ENCODE data around the gene C10orf143.

The C10orf143 gene

DNA sequence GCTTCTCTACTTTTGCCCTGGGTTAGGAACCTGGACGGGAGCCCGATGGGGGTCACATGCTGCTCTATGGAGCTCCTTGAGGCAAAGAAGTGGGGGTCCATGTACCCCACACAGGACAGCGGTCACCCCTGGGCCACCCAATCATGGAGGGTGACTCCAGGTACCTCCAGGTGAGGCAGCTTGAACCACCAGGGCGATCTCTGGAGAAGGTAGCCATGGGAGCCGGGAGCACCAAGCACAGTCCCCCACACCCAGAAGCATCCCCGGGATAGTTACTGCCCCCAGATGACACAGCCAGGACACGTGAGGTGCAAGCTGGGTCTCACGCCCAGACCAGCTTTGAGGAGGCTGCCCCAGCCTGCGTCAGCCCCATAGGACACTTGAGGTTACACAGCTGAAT lies 58.4 kb downstream of the C10orf143 start:
- TF ChIP-seq, protein P1, sequence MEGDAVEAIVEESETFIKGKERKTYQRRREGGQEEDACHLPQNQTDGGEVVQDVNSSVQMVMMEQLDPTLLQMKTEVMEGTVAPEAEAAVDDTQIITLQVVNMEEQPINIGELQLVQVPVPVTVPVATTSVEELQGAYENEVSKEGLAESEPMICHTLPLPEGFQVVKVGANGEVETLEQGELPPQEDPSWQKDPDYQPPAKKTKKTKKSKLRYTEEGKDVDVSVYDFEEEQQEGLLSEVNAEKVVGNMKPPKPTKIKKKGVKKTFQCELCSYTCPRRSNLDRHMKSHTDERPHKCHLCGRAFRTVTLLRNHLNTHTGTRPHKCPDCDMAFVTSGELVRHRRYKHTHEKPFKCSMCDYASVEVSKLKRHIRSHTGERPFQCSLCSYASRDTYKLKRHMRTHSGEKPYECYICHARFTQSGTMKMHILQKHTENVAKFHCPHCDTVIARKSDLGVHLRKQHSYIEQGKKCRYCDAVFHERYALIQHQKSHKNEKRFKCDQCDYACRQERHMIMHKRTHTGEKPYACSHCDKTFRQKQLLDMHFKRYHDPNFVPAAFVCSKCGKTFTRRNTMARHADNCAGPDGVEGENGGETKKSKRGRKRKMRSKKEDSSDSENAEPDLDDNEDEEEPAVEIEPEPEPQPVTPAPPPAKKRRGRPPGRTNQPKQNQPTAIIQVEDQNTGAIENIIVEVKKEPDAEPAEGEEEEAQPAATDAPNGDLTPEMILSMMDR (IDR thresholded peaks at IDR 0.05; ENCODE audit: low read depth, low read length): no peak
- DNase-seq (ENCODE audit: extremely low read depth, low read depth): no peak

DNA sequence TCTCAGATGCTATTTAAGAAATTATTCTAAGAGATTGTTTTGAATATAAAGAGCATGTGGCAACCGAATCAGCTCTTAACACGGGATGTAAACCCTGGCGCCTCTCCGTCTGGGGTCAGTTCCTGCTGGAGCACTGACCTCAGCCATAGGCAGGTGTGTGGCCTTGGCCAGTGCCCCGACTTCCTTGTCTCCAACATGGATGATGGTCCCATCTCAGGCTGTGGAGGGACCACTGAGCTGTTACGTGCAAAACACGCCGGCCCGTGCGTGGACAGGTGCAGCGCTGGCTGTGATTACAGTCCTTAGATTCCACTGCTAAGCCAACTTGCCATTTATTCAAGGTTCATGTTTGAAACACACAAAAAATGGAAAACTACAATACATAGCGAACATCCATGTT lies 59.9 kb downstream of the C10orf143 start:
- DNase-seq (ENCODE audit: extremely low read depth, low read depth): no peak
- TF ChIP-seq, protein P1 (IDR thresholded peaks at IDR 0.05; ENCODE audit: low read depth, low read length): no peak

GRCh38 chr10:130049987-130050386 lies 60.6 kb downstream of the C10orf143 start:
- DNase-seq (ENCODE audit: extremely low read depth, low read depth): no peak

DNA sequence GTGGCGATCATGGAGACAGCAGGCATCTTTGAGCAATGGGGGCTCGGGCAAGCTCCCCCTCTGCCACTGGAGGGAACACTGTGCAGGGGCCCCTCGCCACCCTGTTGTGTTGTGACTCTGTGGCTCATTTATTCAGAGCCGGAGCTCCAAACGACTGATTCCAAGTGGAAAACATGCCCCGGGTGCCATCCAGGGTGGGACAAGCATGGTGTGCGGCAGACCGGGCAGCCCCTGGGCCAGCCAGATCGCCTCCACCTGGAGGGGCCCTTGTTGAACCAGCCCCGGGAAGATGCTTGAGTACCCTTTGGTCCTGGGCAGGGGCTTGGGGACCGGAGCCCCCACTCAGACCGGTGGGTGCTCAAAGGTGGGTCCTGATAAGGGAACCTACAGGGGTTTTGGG lies 61.4 kb downstream of the C10orf143 start:
- no peak for DNase-seq (ENCODE audit: extremely low read depth, low read depth)
- TF ChIP-seq, protein P1 (IDR thresholded peaks at IDR 0.05; ENCODE audit: low read depth, low read length): no peak

More at GRCh38 chr10:130049987-130050386, 60.6 kb downstream of the C10orf143 start:
- TF ChIP-seq, protein P1 (IDR thresholded peaks at IDR 0.05; ENCODE audit: low read depth, low read length): no peak

GRCh38 chr10:130048081-130048480 lies 62.5 kb downstream of the C10orf143 start:
- TF ChIP-seq, protein P1 (IDR thresholded peaks at IDR 0.05; ENCODE audit: low read depth, low read length): no peak
- no peak for DNase-seq (ENCODE audit: extremely low read depth, low read depth)

GRCh38 chr10:130047336-130047735 lies 63.3 kb downstream of the C10orf143 start:
- TF ChIP-seq, protein P1 (IDR thresholded peaks at IDR 0.05; ENCODE audit: low read depth, low read length): no peak
- no peak for DNase-seq (ENCODE audit: extremely low read depth, low read depth)

DNA sequence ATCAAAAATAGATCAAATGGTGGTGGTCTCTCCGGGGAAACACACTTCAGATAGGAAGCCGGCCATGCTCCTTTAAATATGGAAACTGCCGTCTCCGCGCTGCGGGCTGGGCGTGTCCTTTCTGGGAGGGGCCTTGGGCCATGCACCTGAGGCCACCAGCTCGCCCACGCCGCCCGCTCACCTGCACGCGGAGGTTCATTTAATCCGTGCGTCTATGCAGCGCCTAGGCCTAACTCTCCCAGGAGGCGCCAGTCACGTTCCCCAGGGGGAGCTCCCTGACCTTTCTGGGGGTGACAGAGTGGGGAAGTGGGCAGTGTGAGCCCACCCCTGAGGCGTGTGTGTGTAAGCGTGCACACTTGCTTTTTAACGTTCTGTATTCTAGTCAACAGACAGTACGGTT lies 64.0 kb downstream of the C10orf143 start:
- TF ChIP-seq, protein P1 (IDR thresholded peaks at IDR 0.05; ENCODE audit: low read depth, low read length): no peak
- DNase-seq (ENCODE audit: extremely low read depth, low read depth): no peak
